ENCODE measurements around the gene GJB1.

The GJB1 gene

DNA sequence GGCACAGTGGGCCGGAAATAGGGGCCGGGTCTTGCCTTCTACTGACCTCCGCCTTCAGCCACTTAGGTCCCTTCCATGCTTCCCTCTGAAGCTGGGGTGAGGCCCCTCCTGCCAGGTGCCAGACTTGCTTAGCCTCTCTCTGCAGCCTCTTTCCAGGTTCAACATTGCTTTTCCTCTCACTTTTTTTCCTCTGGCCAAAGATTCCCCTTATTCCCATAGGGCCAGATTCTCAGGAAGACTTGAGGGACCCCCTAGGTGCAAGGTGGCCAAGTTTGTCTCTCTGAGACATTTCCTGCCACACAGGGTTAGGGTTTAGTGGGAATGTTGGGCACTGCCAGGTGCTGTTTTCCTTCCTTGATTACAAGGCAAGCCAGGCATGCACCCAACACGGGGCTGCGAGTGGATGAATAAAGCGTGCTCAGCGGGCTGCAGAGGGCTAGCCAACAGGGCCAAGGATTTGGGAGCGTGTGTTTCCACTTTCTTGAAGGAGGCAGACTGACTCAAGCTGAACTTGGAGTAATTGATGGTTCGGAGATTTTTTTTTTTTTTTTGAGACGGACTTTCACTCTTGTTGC is 7.6 kb upstream of the GJB1 start:
- DNase-seq: no peak

DNA sequence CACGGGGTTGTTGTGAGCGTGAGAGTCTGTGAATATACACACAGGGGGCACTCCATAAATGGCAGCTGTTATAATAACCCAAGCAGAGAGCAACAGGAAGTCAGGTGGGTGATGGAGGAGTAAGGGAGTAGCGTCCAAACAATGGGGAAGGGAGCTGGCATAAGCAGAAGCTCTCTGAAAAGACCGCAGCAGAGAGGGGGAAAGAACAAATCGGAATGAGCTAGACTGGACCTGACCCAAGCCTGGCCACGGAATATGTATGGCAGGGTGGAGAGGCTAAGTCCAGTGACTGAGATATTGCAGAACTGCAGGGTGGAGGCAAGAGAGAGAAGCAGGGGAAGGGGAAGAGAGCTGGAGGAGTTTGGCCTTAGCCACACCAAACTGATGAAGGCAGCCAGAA is 6.5 kb upstream of the GJB1 start:
- DNase-seq: no peak

DNA sequence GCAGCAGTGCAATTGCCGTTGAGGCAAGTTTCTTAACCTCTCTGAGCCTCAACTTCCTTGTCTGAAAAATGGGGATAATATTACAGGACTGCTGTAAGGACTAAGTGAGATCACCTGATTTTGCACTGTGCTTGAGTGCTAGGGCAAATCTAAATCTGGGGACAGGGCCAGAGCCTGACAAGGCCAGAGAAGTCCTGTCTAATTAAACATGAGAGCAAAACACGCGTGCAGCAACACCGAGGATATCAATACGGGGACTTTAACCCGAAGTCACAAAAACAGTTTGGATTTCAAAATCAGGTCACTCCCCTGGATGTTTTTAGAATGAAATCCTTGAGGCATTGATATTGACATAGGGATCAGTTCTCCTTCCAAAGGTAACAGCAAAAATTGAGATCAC is 5.7 kb upstream of the GJB1 start:
- DNase-seq: no peak

DNA sequence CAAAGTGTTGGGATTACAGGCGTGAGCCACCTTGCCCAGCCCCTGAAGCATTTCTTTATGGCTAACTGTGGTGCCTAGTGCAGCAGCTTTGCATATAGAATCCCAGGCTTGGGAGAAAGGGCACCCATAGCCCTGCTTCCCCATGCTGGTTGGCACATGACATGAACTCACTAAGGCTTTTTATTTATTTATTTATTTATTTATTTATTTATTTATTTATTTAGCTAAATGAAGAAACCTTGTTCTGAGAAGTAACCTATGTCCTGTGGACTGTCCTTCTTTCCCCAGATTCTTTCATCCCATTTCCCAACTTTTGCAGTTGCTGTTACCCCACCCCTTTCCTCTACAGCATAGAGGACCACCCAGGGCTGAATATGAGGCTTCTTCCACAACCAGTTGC is 1.9 kb upstream of the GJB1 start:
- DNase-seq: no peak

DNA sequence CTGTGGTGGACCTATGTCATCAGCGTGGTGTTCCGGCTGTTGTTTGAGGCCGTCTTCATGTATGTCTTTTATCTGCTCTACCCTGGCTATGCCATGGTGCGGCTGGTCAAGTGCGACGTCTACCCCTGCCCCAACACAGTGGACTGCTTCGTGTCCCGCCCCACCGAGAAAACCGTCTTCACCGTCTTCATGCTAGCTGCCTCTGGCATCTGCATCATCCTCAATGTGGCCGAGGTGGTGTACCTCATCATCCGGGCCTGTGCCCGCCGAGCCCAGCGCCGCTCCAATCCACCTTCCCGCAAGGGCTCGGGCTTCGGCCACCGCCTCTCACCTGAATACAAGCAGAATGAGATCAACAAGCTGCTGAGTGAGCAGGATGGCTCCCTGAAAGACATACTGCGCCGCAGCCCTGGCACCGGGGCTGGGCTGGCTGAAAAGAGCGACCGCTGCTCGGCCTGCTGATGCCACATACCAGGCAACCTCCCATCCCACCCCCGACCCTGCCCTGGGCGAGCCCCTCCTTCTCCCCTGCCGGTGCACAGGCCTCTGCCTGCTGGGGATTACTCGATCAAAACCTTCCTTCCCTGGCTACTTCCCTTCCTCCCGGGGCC is 1.2 kb downstream of the GJB1 start:
- DNase-seq: no peak

DNA sequence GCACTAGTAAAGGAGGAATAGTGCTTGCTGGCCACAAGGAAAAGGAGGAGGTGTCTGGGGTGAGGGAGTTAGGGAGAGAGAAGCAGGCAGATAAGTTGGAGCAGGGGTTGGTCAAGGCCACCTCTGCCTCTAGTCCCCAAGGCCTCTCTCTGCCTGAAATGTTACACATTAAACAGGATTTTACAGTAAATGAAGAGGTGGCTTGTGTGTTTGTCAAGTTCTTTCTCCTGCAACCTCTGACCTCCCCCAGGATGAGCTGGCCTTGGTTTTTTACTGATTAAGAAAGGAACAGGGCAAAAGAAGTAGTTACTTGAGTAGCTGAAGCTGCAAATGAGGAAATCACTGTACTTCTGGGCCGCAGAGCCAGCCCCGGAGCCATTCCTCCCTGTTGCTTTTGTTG is 2.0 kb downstream of the GJB1 start:
- no peak for DNase-seq

DNA sequence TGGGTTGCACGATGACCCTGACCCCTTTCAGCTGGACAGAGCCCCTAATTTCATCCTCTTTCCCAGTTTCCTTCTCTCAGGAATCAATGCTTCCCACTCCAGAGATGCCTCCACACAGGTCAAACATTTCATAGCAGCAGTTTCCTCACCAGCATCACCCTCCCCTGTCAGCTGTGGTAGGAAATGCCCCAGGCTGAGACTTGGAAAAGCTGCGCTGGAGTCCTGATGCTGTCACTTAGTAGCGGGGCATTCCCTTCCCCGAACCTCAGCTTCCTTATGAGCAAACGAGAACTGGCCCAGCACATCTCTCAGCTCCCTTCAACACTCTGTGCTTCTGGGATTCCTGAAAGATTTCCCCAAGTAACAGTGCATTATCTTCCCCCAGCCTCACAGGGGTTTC is 2.7 kb downstream of the GJB1 start:
- DNase-seq: no peak

DNA sequence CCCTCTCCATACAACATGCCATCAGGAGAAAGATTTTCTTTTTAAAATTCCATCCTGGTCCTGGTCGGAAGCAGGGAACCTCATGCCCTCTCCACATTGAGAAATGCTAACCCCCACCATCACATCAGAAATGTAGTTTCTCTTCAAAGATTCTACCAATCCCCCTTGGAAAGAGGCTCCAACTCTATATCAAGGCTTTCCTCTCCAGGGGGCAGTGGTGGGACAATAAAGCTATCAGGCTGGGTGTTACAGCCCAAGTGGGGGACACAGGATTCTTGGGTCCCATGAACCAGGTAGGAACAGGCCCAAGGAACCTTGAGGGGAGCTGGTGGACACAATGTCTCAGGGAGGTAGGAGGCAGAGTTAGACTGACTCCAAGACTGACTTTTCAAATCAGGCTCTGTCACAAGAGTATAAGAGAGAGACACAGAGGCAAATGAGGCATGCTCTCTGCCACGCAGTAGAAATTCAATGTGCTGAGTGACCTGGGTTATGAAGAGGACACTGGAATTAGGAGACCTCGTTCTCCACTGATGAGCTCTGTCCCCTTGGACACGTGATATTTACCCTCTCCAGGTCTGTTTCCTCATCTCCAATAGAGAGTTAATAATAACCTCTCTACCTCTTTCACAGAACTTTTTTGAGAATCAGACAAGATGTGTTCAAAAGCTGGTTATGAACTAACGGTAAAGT is 4.5 kb downstream of the GJB1 start:
- no peak for DNase-seq

DNA sequence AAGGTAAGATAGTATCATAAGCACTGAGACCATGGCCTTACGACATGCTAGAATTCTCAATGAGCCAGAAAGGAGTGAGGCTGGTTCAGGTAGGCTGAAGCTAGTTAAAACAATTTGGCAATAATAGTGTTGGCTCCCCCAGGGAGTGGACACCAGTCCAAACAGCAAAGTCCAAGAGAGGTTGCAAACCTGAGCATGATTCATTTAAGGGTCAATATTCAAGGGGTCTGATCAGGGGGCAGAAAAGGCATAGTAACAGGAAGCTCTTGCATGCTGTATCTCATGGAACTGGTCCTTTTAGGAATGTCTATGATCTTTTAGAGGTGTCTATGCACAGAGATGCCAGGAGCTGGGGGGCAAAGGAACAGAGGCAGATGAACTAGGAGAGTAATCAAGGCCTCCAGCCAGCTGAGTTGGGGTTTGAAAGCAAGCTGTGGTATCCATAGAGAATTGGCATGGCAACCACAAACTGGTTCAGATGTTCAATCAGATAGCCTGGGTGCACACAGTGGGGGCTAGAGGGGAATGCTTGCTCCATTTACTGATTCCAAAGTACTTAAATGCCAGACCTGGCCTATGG is 5.1 kb downstream of the GJB1 start:
- DNase-seq: no peak

DNA sequence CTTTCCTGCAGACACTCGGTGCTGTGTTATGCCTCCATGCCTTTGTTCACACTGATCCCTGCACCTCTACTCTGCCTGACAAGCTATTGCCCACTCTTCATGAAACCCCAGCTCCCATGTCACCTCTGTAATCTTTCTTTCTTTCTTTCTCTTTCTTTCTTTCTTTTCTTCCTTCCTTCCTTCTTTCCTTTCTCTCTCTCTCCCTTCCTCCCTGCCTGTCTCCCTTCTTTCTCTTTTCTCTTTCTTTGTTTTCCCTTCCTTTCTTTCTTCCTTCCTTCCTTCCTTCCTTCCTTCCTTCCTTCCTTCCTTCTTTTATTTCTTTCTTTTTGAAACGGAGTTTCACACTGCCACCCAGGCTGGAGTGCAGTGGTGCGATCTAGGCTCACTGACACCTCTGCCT is 12.5 kb downstream of the GJB1 start:
- no peak for DNase-seq

DNA sequence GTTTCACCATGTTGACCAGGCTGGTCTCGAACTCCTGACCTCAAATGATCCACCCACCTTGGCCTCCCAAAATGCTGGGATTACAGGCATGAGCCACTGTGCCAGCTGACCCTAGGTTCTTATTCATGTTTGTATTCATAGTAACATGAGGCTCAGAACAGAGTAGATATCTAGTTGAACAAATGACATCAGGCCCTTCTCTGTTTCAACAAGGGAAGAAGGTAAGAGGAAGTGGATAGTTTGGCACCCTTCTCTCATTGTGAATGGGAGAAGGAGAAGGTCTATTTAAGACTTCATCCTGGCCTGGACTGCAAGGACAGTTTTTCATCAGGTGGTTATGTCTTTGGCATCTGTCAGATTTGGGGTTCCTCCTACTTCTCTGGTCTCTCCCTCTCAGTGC is 13.8 kb downstream of the GJB1 start:
- no peak for DNase-seq

DNA sequence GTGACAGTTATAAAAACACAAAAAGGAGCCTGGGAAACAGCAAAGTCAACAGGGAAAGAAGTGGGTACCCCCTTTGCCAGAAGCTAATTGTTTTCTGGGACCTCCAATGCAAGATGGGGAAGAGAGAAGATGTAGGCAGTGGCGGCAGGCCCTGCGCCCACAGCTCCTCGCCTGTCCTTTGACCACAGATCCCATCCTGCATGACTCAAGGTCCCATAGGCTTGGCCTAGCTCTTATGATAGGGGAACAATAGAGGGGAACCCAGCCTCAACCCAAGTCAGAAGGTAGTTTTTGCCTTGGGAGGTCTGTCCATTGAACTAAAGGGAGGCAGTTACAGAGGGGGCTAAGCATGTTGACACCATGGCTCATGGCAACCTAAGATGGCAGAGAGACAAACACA is 16.8 kb downstream of the GJB1 start:
- DNase-seq: no peak

DNA sequence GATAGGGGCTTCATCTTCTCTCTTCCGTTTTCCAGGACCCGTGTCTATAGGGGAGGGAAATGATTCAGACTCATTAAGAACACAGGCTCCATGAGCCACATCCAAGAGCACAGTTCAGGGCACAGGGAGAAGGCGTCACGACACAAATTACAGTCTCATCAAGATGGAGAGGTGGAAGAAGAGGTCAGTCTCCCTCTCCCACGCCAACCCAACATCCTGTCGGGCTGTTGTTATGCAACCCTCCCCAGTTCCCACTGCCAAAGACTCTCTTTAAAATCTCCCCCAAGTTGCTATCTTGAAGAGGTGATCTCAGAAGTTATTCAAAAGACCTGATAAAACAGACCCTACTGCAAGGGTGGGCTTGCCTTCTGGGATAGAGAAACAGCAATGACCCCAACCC is 18.3 kb downstream of the GJB1 start:
- DNase-seq: no peak

DNA sequence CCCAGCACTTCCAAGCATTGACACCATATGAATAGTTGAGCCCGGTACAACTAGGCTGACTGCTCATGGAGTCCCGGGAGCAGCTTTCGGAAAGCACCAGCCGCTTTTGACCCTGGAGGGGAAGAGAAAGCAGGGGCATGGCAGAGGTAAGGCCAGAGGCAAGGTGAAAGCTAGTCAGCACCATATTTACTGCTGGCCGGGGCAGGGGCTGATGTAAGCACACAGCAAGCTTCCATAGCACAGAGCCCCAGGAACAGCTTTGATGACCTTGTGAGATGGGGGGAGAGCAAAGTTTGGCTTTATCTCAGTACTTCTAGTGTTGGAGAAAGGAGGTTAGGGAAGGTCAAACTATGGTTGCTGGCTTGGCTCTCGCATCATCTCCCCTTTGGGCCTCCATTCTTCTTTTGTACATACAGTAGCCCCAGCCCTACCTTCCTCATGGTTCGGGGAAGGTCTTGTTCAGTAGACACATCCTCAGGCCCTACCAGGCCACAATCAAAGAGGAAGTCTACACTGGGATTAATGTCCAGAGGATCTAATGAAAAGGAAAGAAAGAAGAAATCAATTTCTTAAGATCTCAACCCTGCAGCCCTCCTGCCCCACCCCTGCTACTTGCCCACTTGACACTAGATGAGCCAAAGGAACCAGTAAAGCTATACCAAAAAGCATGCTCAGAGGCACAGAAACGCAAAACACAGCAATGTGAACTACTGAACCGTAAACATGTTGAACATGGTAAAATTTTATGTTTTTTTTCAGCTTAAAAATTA is 21.5 kb downstream of the GJB1 start:
- no peak for DNase-seq

DNA sequence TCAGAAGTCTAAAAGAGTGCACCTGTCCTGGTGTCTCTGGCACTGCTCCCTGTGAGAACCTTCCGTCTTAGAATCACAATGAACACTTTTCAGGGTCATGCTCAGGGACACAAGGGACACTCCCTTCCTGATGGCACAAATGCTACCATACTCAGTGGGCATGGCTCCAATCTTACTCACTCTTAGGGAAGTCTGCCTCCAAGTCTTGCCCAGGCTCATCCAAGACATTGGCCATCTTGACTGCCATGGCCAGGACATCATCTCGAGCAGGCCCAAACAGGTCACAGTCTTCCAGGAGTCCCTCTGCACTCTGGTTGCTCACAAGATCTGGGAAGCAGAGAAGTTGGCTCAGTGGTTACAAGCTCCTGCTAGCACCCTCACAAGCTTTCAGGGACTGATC is 22.1 kb downstream of the GJB1 start:
- DNase-seq: no peak

DNA sequence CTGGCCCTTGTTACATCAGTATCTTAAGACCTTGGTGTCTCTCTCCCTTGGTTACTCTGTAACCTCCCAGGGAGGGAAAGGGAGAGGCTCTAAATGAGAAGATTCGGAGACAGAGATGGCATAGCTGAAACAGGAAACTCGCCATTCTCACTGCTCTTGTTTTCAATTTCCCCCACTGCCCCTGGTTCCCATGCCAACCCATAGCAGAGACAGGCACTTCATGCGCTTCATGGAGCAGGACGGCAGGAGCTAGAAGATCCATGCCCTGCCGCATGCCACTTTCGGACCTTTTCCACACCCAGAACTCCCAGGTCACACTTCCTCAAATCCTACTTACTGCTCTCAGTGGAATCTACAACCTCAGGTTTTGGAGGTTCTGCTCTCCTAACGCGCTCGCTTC is 27.8 kb downstream of the GJB1 start:
- DNase-seq: no peak

DNA sequence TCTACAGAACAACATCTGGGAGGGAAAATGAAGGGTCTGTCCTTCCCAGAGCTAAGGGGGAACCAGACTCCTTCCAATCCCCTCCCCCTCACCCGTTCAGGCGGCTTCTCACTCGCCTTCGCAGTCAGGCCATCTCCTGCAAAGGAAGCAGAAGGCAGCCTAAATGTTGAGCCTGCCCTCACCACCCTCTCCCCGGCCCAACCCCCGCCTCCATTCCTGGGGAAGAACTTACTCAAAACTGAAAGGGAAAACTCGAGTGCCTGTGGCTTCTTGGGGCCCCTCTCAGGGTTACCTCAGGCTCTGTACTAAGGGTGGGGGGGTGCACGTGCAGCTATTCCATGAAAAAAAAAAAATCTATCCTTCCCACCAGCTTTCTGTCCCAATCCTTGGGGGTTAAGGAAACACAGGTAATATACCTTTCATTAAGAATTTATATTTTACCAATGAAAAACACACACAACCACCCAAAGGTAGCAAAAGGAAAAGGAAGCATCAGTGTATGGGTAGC is 28.5 kb downstream of the GJB1 start:
- no peak for DNase-seq

DNA sequence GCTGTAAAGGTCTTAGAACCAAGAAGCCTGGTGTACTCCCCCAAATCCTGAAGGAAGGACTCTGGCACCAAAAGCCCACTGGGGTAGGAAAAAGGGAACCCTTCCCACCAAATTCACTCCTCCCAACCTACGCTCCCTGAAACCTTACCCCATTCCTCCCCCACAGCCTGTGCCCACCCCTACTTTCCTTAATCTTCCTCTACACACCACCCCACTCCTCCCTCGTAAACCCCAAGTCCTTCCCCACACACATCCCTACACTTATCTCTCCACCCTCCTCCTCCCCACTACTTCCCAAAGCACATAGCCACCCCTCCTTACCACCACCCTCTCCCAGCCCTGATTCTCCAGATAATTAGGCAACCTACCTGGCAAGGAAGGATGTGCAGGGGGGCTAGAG is 29.2 kb downstream of the GJB1 start:
- DNase-seq: no peak

DNA sequence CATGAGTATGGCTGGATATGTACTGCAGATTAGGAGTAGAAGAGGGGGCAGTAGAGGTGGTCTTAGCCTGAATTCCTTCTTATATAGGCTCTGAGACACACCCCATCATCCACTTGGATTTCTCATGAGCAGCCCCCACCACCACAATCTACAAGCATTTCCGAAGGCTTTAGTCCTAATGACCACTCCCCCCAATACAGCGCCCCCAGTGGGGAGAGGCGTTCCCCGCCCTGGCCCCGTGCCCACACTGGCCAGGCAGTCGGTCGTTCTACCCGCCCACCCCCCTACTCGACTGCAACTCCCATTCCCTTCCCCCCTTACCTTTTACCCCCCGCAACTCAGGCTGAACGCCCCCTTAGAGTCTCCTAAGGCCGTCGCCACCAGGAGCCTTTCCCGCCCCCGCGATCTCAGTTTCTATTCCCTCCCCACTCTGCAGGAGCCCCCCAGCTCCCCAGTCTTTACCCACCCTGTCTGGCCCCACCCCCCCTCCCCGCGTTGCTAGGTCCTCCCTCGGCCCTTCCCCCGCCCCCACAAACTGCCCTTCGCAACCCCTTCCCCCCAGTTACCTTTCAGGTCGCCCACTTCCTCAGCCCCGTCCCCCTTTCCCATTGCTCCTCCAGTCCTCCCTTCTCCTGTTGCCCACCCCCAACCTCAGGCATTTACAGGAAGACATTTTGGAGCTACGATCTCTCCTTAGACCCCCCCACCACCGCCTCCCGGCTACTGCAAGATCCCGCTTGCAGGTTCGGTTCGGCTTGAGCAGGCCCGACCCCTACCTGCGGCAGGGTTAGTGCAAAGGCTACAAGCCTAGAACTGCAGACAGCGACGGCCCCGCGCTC is 30.4 kb downstream of the GJB1 start:
- DNase-seq: no peak

DNA sequence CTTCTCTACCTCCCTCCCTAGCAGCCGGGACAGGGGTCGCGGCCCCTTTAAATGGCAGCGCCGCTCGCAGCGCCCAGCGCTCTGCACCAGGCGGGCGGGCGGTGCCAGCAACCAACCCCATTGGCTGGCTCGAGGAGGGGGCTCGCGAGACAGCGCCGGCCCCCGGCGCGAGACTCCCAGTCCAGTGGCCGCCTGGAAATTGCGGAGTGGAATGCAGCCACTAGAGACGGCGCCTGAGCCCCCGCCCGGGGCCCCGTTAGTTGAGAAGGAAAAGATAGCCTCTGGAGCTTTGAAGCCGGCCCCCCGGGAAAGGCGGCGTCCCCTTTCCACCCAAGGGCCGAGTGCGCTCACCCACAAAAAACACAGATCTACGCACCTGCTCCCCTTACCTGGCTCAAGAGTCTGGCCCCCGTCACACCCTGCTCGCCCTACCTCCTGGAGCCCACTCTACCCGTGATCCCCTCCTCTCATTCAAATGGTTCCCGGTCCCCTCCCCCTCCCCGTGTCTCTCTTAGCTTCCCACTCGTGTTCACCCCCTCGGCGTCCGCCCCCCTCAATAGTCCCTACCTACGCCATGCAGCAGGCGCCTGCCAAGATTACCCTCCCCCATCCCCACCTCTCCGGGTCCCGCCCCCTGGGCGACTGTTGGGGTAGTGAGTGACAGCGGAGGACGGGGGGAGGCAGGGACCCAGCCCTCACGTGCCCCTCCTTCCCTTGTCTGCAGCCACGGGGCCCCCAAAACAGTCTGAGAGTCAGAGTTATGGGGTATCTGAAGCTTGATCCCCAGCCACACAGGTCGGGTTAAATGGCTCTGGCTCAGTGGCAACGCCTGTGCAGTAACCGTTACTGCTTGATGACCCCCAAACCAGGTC is 31.3 kb downstream of the GJB1 start, which contains the start of gene ZMYM3:
ZMYM3 (minus strand) TSS at position 49 of the 872 bp plus-strand sequence. CDS start 885 bp downstream, outside the sequence.
- peak; percentile 80 for DNase-seq

DNA sequence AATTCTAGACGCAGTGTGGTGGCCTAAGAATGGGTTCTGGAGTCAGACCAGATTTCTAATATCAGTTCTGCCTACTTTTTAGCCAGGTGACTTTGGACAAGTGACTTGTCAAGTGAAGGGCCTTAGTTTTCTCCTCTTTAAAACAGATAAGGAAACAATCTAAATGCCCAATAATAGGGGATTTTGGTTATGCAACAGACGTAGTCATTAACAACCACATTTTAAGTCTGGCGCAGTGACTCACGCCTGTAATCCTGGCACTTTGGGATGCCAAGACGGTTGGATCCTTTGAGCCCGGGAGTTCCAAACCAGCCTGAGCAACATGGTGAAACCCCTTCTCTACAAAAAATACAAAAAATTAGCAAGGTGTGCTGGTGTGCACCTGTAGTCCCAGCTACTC is 33.0 kb downstream of the GJB1 start:
- no peak for DNase-seq
